HS-27A (cell line): ENCODE measurements around the gene TMCC1.

Experiments used
- DNase-seq: peaks from one replicate; pipeline ENCODE4 v3.0.0-alpha.2; 2012; ENCODE audit warnings: low read depth, missing footprints

TMCC1 gene

GRCh38 chr3:129609591-129610182 lies 283.8 kb downstream of the TMCC1 start:
- DNase-seq, result no peak

DNA sequence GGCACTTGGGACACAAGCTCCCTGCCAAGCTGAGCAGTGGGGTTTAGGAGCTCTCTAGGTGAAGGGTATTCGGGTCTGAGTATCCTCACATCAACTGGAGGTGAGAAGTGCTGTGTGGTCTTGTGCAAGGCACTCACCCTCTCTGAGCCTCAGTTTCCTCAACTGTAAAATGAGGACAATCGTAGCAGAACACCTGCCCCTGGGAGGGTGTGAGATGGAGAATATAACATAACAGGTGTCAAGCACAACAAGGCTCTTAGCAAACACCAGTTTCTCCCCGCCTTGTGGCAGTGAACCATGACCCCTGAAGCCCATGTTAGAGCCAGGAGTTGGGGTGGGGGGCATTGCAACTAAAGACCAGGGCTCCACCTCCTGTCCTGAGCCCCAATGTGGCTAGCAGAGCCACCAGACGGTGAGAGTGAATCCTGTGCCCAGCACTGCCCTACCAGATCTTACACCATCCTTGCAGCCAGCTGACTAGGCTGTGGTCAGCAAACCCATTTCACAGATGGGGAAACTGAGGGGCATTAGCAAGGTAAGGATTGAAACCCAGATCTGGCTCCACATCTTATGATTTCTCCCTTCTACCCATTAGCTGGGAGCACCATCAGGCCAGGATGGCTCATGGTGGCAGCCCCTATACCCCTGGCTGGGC lies 284.4 kb downstream of the TMCC1 start:
- no peak for DNase-seq

DNA sequence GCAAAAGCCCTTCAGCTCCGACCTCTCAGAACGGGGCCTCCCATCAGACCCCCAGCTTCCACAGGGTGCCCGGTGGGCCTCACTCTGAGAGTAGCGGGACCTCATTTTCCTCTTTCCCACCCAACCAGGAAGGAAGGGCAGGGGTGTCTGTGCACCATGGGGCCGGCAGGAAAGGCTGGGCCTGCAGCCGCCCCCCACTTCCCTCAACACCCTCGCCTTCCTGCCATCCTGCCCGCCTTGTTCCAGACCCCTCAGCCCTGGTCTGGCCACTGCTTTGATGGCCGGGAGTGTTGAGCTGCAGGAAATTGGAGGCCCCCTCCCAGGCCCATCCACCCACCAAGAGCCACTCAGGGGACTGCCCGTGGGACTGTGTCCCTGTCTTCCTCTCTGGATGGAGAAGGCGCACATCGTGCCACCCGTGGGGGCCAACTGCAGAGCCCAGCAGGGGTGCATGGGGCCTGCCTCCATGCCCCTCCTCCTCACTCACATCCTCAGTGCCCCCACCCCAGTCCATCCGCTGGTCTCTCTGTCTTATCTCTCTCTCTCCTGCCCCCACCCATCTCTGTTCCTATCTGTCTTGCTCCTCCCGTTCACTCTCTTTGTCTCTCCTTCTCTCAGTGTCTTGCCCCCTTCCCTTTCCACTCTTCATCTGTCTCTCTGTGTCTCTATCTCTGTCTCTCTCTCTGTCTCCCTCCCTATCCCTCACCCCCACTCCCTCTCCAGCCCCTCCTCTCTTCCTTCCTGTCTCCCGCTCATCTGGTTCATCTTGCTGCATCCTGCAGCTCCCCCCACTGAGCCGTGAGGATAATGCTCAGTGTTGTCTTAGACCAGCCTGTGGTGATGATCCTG lies 285.2 kb downstream of the TMCC1 start:
- no peak for DNase-seq

DNA sequence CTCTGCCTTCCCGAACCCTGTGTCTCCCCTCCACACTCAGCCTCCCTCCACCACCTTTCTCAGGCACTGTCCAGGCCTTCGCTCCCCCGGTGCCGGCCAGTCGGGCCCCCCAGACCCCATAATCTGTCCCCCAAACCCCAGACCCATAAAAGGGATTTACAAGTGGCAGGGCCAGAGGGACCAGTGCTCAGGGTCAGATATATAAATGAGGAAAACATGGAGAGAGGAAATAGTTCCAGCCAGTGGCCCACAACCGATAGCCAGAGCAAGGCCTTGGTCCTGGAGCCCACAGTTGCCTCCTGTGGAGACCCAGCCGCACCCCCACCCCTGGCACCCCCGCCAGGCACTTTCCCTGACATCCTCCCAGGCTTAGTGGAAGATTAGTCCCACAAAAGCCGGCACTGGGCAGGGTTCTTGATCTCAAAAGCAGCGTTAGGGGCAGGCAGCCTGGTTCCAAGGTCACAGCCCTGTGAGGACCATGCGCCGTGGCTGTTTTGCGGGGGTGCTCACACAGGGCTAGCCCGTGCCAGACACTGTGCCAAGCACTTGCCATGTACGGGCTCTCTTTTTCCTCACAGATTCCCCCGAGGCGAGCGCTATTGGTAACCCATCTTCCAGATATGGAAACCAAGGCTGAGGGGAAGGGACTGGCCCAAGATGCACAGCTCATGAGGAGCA lies 286.0 kb downstream of the TMCC1 start:
- no peak for DNase-seq

DNA sequence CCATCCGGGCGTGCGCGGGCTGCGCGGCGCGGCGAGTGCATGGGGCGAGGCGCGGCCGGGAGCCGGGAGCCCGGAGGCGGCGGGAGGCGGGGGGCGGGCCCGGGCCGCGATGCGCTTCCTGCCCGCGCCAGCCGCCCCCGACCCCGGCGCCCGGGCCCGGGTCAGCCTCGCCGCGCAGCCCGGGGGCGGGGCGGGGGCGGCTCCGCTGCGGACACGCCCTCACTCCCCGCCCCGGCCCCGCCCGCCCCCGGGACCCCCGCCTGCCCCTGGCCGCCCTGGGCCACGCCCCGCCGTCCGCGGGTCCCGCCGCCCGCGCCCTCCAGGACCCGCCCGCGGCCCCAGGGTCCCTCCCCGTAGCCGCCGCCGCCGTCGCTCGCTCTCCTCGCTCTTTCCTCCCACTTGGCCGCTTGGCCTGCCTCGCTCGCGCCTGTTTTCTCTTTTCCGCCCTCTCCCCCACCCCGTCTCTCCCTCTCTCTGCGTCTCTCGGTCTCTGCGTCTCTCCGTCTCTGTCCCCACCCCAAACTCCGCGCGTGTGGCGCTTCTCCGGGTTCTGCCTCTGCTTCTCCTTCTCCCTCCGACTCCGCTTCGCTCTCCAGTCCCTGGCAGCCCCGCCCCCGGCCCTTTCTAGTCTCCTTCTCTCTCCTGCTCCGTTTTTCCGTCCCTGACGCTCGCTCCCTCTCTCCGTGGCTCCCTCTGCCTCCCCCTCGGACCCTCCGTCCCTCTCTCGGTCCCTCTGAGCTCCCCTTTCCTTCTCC lies 286.7 kb downstream of the TMCC1 start, which contains the start of gene PLXND1:
PLXND1 (minus strand) TSS at position 41 of the 755 bp plus-strand sequence; CDS start at position 4, 37 bp downstream.
- DNase-seq, result no peak

- DNase-seq, result no peak
Measured at GRCh38 chr3:129605922-129606635, 287.4 kb downstream of the TMCC1 start.

DNA sequence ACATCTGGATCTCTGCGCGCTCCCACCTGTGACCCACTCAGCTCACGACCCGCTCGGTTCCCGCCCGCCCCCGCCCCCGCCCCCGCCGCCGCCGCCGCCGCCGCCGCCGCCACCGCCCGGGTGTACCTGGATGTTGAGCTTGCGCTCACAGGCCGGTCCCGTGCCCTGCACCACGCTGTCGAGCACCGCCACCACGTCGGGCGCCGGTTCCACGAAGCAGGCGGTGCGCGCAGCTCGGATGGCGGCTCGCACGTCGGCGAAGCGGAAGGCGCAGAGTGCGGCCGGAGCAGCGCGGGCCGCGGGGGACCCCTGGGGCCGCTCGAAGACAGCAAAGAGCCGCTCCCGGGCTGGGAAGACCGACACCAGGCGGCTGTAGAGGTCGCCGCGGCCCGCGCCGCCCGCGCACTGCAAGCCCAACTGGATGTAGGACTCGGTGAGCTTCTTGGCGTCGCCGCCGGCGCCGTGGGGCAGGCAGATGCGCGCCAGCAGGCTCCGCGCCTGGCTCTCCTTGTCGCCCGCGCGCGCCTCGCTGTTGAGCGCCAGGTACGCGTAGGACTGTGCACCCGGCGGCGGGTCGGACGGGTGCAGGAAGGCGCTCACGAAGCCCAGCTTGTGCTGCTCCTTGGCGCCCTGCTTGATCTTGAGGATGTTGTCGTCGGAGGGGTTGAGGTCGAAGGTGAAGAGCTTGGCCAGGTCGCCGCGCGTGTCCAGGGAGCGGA lies 288.1 kb downstream of the TMCC1 start:
- DNase-seq, result no peak

DNA sequence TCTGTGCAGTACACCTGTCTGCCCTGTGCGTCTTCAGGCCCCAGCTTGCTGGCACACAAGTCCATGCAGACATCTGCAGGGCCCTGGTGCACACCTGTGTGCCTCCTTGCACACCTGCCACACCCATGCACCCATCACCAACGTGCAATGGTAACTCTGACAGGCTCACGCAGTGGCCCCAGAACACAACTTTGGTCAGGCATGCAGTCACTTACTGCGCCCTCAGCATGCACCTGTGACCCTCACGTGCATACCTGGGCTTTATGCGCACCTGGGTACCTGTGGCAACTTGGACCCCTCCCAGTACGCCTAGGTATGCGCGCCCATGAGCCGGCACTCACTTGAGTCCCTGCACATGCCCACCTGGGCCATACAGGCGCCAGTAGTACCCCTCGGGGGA lies 288.7 kb downstream of the TMCC1 start:
- DNase-seq, result no peak

DNA sequence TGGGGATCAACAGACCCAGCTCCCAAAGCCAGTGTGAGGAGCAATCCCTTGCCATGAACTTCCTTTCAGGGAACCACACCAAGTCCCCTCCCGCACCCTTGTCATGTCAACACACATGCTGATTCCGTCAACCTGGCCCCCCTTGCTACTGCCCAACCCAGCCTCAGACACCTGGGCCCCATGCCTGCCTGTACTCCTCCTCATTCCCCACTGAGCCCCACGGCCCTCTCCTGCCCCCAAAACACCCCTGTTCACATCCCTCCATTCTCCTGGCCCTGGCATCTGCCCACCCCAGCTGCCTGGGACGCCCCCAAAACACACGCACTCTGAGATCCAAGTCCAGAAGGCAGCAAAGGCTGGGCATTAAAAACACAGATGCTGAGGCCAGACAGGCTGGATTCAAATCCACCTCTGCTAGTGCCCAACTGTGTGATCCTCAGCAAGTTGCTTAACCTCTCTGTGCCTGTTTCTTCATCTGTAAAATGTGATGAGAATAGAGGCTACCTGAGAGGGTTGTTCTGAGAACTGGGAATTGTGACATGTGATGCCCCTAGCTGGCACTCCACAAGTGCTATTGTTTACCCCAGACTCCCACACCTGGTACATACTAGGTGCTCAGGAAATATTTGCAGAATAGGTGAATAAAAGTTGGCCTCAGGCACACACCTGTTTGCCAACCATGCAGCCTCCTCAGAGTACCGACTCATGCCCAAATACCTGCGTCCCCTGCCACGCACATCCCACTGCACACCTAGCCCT lies 289.3 kb downstream of the TMCC1 start:
- no peak for DNase-seq

DNA sequence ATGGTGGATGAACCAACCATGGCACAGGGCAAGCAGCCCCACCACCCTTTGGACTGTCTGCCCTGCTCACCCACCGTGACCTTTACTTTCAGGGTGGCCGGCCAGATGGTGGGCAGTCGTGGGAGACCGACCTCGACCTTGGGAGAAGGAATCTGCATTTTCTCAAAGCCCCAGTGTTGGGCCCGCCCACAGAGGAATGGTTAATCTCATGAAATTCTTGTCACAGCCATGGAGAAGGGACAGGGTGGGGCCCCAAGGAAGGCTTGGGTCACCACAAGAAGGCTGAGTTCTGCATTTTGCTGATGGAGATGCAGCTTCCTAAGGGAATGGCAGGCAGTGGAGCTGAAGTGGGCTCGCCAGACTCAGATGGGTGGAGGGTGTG lies 290.0 kb downstream of the TMCC1 start:
- no peak for DNase-seq

- DNase-seq, result no peak
Measured at GRCh38 chr3:129602730-129603560, 290.6 kb downstream of the TMCC1 start.

DNA sequence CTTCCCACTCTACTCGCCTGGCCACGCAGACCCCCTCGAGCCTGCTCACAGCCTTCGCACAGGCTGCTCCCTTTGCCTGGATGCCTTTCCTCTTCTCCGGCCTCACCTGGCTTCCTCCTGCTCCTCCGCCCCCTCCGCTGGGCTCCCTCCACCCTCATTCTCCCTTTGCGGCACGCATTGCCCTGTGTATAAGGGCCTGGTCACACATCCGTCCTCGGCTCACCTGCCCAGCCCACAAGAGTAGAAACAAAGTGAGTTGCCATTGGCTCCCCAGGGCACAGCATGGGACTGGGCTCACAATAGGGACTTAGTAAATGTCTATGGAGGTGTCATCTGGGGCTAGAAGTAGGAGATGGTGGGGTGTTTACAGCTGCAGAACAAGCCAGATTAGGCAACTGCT lies 291.2 kb downstream of the TMCC1 start:
- no peak for DNase-seq

DNA sequence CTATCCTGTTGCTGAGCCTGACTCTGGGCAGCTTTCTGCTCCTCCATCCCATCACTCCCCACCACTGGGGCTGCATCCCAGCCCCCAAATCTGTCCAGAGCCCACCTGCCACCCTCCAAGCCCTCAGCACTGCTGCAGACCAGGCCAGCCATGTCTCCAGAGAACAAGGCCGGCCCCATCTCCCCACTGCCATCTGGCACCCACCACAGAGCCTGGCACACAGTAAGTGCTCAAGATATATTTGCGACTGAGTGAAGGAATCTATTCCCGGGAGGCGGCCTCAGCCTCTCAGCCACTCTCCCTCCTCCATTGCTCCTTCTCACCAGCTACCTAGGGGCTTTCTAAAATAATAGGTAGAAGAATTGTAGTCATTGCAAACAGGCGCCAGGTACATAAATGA lies 291.8 kb downstream of the TMCC1 start:
- DNase-seq, result no peak

GRCh38 chr3:129600348-129600747 lies 293.2 kb downstream of the TMCC1 start:
- DNase-seq, result no peak

DNA sequence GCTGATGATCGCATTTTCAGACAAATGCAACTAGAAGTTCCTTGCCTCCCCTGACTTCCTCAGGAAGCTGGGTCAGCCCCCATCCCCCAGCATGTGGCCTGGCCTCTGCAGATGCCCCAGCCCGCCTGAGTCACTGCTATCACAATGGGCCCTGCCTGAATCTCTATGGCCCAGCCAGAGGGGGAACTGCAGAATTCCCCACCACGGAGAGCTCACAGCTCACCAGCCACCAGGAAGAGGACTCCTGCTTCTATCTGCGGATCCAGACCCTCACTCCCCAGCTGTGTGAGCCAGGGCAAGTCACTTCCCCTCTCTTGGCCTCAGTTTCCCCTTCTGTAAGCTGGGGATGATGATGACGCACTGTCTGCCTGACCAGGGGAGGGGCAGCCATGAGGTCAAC lies 293.9 kb downstream of the TMCC1 start:
- DNase-seq, result no peak

DNA sequence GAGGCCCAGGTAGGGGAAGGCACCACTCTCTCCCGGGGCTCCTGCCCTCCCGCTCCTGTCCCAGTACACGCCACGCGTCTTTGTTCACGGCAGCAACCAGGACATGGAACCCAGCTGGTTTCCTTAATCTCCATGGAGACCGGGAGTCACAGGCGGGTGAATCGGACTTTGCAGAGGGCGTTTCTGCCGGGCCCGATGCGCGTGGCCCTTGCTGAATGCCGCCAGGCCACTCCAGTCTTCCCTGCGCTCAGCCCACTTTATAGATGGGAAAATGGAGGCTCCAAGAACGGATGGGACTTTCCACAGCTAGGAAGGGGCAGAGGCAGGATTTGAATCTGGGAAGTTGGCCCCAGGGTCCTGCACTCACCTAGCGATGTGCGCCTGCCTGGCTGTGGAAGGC lies 294.4 kb downstream of the TMCC1 start:
- DNase-seq, result no peak

GRCh38 chr3:129598484-129598883 lies 295.0 kb downstream of the TMCC1 start:
- DNase-seq, result no peak

DNA sequence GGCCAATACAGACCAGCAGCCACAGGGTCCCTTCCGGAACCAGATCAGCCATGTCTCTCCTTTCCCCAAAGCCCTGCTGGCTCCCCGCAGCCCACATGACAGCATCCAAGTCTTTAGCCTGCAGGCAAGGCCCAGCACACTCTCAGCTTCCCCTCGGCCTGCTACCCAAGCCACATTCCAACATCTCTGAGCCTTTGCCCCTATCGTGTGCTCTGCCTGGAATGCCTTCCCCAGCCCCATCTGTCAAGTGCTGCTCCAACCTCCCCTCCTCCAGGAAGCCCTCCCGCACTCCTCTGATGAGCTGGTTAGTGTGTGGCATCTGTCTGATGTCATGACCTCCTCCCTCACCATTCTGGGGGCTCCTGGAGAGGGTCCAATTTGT lies 295.5 kb downstream of the TMCC1 start:
- DNase-seq, result no peak
